ENCODE results near the gene WASF3. TPM values are rescaled to one million over a fixed set of nuclear protein-coding genes. Genes with fewer than 3 reads are reported as not detected.

Gene WASF3
- total and polyA plus RNA-seq, 3 donors from 2014 or later, result 27.3 to 36.2 (median 30.8) TPM

DNA sequence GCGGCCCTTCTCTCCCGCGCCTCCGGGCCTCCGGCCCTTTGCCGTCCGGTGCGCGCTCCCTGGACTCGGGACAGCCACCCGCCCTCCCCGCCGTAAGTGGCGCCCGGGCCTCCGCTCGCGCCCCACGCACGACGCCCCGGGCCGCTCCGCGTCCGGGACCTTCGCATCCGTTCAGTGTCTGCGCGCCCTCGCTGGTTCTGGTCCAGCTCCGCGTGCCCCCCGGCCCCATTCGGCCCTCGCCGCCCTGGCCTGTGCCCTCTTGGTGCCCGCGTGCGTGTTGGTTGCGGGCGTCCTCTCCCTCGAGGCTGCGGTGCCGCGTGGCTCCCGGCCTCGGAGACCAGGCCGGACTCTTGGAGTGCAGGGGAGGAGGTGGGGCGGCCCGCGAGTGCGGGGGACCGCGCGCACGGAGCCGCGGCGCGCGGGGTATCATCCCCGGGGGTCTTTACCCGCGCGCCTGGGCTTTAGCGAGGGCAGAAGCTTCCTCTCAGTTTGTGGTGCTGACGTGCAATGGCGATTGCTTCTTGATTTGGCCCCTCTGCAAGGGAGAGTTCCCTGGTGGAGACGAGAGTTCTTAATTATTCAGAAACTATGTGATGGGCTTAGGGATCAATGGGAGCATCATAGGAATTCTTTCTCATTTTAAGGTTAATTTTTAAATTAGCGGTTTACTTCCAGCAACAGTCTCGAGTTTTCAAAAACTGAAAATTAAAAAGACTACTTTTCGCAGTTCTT, 757 bp downstream of the WASF3 start:
- WGBS, 2 donors, result 2 to 4% methylated on average over 13 to 69 of the region's 73 CpGs
- no peak for TF ChIP-seq POLR2A (IDR thresholded peaks at IDR 0.05)
- TF ChIP-seq CTCF (IDR thresholded peaks at IDR 0.05), result no peak
- intact Hi-C loops (cut with DNase I; ENCODE audit: low total_unique reads), result no loop called here
- H3K9me3 ChIP-seq, result no peaks in the 10 kb centered on the region
- H3K4me1 ChIP-seq, result peaks cover 21% of the 10 kb centered on the region
- H3K27ac ChIP-seq, result peak overlapping the region in 1 of 2 donors; percentile 82
- H3K27me3 ChIP-seq, result no peaks in the 10 kb centered on the region
- DNase-seq, result peak; percentile 36
- no peaks in the 10 kb centered on the region for H3K36me3 ChIP-seq (ENCODE audit: low read depth, missing control alignments)
- peak overlapping the region; percentile 82 to 88 for H3K4me3 ChIP-seq

DNA sequence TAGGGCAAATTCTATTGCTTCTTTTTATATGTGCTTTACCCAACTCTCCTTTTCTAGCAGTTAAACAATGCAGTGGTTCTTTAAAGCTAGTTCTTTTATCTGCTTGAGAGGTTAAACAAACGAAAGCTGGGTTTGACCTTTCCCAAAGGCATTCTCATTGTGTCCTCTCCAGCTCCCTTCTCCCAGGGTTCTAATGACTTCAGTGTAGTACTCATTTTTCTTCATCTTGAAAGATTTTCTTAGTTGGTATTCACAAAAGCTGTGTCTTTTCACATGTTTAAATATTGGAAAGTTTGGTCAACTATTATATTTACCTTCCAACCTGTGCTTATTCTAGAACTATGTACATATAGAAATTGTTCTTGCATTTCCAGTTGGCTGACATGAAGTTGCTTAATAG, 1.5 kb downstream of the WASF3 start:
- intact Hi-C loops (cut with DNase I; ENCODE audit: low total_unique reads), result no loop called here

DNA sequence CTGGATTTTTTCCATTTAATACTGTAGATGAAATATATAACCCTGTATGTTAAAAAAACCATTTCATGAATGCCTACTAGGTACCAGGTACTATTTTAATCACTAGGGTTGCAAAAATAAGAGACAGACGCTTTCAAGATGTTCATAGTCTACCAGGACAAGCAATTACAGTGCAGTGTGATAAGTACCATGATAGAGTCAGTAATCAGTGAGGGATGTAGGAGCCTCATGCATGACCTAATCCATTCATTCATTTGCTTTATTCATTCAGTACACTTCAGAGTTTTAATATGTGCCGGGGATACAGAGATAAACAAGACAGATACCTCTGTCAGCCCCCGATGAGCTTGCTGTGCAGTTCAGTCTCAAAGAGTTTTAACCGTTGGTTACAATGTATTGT, 3.0 kb downstream of the WASF3 start:
- intact Hi-C loops (cut with DNase I; ENCODE audit: low total_unique reads), result no loop called here
- 38 to 44% methylated on average over 4 of the region's 4 CpGs for WGBS, 2 donors

More for the DNA sequence above, 1.5 kb downstream of the WASF3 start:
- no peaks in the 10 kb centered on the region for H3K9me3 ChIP-seq
- H3K27me3 ChIP-seq, result no peaks in the 10 kb centered on the region
- no peaks in the 10 kb centered on the region for H3K36me3 ChIP-seq (ENCODE audit: low read depth, missing control alignments)
- H3K4me1 ChIP-seq, result peaks cover 21% of the 10 kb centered on the region
- TF ChIP-seq CTCF (IDR thresholded peaks at IDR 0.05), result no peak
- TF ChIP-seq POLR2A (IDR thresholded peaks at IDR 0.05), result no peak
- H3K27ac ChIP-seq, result no peak overlapping the region
- 0 to 4% methylated on average over 1 of the region's 1 CpG for WGBS, 2 donors
- H3K4me3 ChIP-seq, result no peak overlapping the region
- DNase-seq, result no peak

DNA sequence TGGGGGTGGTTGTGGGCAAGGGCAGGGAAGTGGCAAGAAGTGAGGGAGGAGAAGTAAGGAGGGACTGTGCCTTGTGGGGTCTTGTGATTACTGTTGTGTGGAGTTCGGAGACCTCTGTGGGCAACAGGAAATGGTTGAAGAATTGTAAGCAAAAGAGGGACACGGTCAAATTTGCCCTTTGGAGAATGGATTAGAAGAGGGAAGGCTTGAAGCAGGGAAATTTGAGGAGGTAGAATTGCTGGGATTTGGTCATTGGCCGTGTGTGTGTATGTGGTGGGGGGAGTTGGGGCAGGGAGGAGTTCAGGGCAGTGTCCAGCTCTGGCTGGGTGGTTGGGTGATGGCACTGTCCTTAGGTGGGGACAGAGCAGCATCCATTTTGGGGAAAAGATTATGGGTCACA, 3.6 kb downstream of the WASF3 start:
- 47 to 56% methylated on average over 3 of the region's 3 CpGs for WGBS, 2 donors
- no peak overlapping the region for H3K27ac ChIP-seq
- intact Hi-C loops (cut with DNase I; ENCODE audit: low total_unique reads), result no loop called here
- H3K9me3 ChIP-seq, result no peaks in the 10 kb centered on the region
- DNase-seq, result no peak
- H3K4me1 ChIP-seq, result peaks cover 21% of the 10 kb centered on the region
- H3K27me3 ChIP-seq, result no peaks in the 10 kb centered on the region
- H3K4me3 ChIP-seq, result no peak overlapping the region
- no peak for TF ChIP-seq CTCF (IDR thresholded peaks at IDR 0.05)
- no peak for TF ChIP-seq POLR2A (IDR thresholded peaks at IDR 0.05)
- H3K36me3 ChIP-seq (ENCODE audit: low read depth, missing control alignments), result no peaks in the 10 kb centered on the region

More for the DNA sequence above, 3.0 kb downstream of the WASF3 start:
- TF ChIP-seq POLR2A (IDR thresholded peaks at IDR 0.05) (no peak), CTCF (IDR thresholded peaks at IDR 0.05) (no peak)
- no peaks in the 10 kb centered on the region for H3K27me3 ChIP-seq
- H3K9me3 ChIP-seq, result no peaks in the 10 kb centered on the region
- no peak overlapping the region for H3K27ac ChIP-seq
- H3K4me1 ChIP-seq, result peaks cover 21% of the 10 kb centered on the region
- no peak for DNase-seq
- no peaks in the 10 kb centered on the region for H3K36me3 ChIP-seq (ENCODE audit: low read depth, missing control alignments)
- H3K4me3 ChIP-seq, result no peak overlapping the region
